HepG2 (cell line): ENCODE data around the gene ZBP1. TPM values are rescaled to one million over a fixed set of nuclear protein-coding genes. Genes with fewer than 3 reads are reported as not detected.

ENCODE experiments used
- ATAC-seq: fragments of 200-7000 bp; cut with Tn5 transposase; 3 replicates; pipeline ENCODE4 v1.9.1; 2020; ENCODE audit warnings: mild to moderate bottlenecking, moderate library complexity
- BruUV-seq: library from RNA; stranded (reverse); fragments of 400-500 nt; replicated peaks from 2 replicates; lab custom pipeline; 2021; lab: Mats Ljungman, UMichigan
- CTCF ChIA-PET: fragments of 300-600 bp; formaldehyde crosslinking; extraction: SDS; loops from one replicate; lab custom pipeline; 2021; ENCODE audit warnings: low total read pairs, inconsistent platforms, low intra/inter-chr PET ratio; lab: Yijun Ruan, JAX
- POLR2A ChIA-PET: fragments of 350-600 bp; sonication (Branson Sonifier 250); formaldehyde crosslinking; loops from one replicate; lab custom pipeline; 2020; ENCODE audit warnings: antibody characterized with exemption, inconsistent platforms; lab: Yijun Ruan, JAX
- DNase-seq: peaks from one replicate; pipeline ENCODE4 v3.0.0-alpha.2; 2015; ENCODE audit warnings: low spot score
- FAIRE-seq: peaks from 3 replicates; lab custom pipeline; 2011; peaks lifted over from hg19 to GRCh38; lab: Jason Lieb, UNC
- H2AFZ ChIP-seq: one replicate; pipeline ENCODE4 v1.6.1; 2011; ENCODE audit warnings: low read length, inconsistent platforms
- H3K27ac ChIP-seq: fragments of 300-600 bp; 3 replicates; pipeline ENCODE4 v1.8.0; 2011; ENCODE audit warnings: mixed run types, mild to moderate bottlenecking, mixed read lengths, low read length, inconsistent platforms; ENCODE audit not compliant: insufficient read depth; ENCODE audit errors: extremely low read length
- H3K27me3 ChIP-seq, 2 experiments: fragments of 200-600 bp in 1 of 2; 2 replicates in 1 of 2; 3 replicates in 1 of 2; pipeline versions ENCODE4 v1.6.0 to v1.8.0; 2011; ENCODE audit warnings: low read length in 2 of 2, mild to moderate bottlenecking in 2 of 2, moderate library complexity in 2 of 2, inconsistent platforms in 1 of 2; ENCODE audit not compliant: insufficient read depth in 2 of 2, control insufficient read depth in 1 of 2
- H3K36me3 ChIP-seq, 2 experiments: fragments of 200-600 bp in 1 of 2; replicated peaks in 1 of 2; 2 replicates in 1 of 2; 3 replicates in 1 of 2; pipeline versions ENCODE4 v1.5.1 to v1.8.0; 2011; ENCODE audit warnings: low read length in 2 of 2, inconsistent platforms in 1 of 2; ENCODE audit not compliant: insufficient read depth in 2 of 2, control insufficient read depth in 1 of 2
- H3K4me1 ChIP-seq: 2 replicates; pipeline ENCODE4 v1.5.1; 2012; ENCODE audit warnings: low read length, inconsistent platforms; ENCODE audit not compliant: insufficient read depth
- H3K4me2 ChIP-seq: 2 replicates; pipeline ENCODE4 v1.6.0; 2011; ENCODE audit warnings: low read depth, low read length, inconsistent platforms
- H3K4me3 ChIP-seq, 3 experiments: fragments of 200-600 bp in 1 of 3; sonication (generic), shearing (Covaris generic) in 1 of 3; replicated peaks in 1 of 3; 2 replicates each; pipeline ENCODE4 v1.5.1; 2011 to 2016; ENCODE audit warnings: low read length in 3 of 3, inconsistent platforms in 2 of 3, low read depth in 2 of 3, mild to moderate bottlenecking in 2 of 3, control low read depth in 1 of 3, mixed read lengths in 1 of 3; ENCODE audit not compliant: insufficient read depth in 1 of 3
- H3K79me2 ChIP-seq: one replicate; pipeline ENCODE4 v1.6.1; 2011; ENCODE audit warnings: low read length, inconsistent platforms; ENCODE audit not compliant: insufficient read depth
- H3K9ac ChIP-seq: 2 replicates; pipeline ENCODE4 v1.6.0; 2011; ENCODE audit warnings: mild to moderate bottlenecking, low read depth, low read length, inconsistent platforms; ENCODE audit not compliant: insufficient read depth
- H3K9me3 ChIP-seq: 2 replicates; pipeline ENCODE4 v1.5.1; 2012; ENCODE audit warnings: mild to moderate bottlenecking, low read length
- H4K20me1 ChIP-seq: 2 replicates; pipeline ENCODE4 v1.6.0; 2011; ENCODE audit warnings: inconsistent platforms, mild to moderate bottlenecking, low read length, moderate library complexity; ENCODE audit not compliant: insufficient read depth
- AGO2 ChIP-seq: fragments of 200-400 bp; formaldehyde crosslinking; optimal IDR thresholded peaks from 2 replicates; pipeline ENCODE3; 2017; ENCODE audit warnings: mild to moderate bottlenecking, low read depth, low read length, moderate library complexity
- KDM2A ChIP-seq: sonication (generic); formaldehyde crosslinking; IDR thresholded peaks from 2 replicates; pipeline ENCODE4 v1.4.0; 2020; ENCODE audit warnings: low read depth, missing genetic modification reagents, borderline replicate concordance
- MAZ ChIP-seq, 2 experiments: sonication (generic) in 1 of 2; formaldehyde crosslinking in 1 of 2; IDR thresholded peaks; 2 replicates each; pipeline versions ENCODE4 v1.5.0 to v1.6.1; 2012 to 2020; ENCODE audit warnings: low read depth in 2 of 2, mild to moderate bottlenecking in 2 of 2, borderline replicate concordance in 1 of 2, improper control_type of control experiment in 1 of 2, low read length in 1 of 2, missing genetic modification reagents in 1 of 2, moderate library complexity in 1 of 2
- PAWR ChIP-seq: sonication (generic); formaldehyde crosslinking; IDR thresholded peaks from 2 replicates; pipeline ENCODE4 v1.4.0; 2020; ENCODE audit warnings: missing genetic modification reagents, mild to moderate bottlenecking, borderline replicate concordance
- RFX3 ChIP-seq: IDR thresholded peaks from 2 replicates; pipeline ENCODE4 v1.6.1; 2016; ENCODE audit warnings: missing biosample characterization, missing genetic modification reagents
- TAF1 ChIP-seq: sonication (generic); formaldehyde crosslinking; IDR thresholded peaks from 2 replicates; pipeline ENCODE4 v1.4.0; 2020; ENCODE audit warnings: missing genetic modification reagents
- TMF1 ChIP-seq: sonication (generic); formaldehyde crosslinking; IDR thresholded peaks from 2 replicates; pipeline ENCODE4 v1.8.1; 2022; ENCODE audit warnings: low read depth, missing genetic modification reagents
- WIZ ChIP-seq: sonication (generic); formaldehyde crosslinking; IDR thresholded peaks from 2 replicates; pipeline ENCODE4 v1.5.1; 2020; ENCODE audit warnings: mild to moderate bottlenecking, missing genetic modification reagents
- ZBTB7B ChIP-seq: sonication (generic); formaldehyde crosslinking; IDR thresholded peaks from 2 replicates; pipeline ENCODE4 v1.4.0; 2020; ENCODE audit warnings: missing genetic modification reagents
- ZNF274 ChIP-seq: sonication (generic); formaldehyde crosslinking; IDR thresholded peaks from 2 replicates; pipeline ENCODE4 v1.5.1; 2020; ENCODE audit warnings: mild to moderate bottlenecking, missing genetic modification reagents
- ZNF34 ChIP-seq: sonication (generic); formaldehyde crosslinking; IDR thresholded peaks from 2 replicates; pipeline ENCODE4 v1.4.0; 2020; ENCODE audit warnings: mild to moderate bottlenecking, missing genetic modification reagents, borderline replicate concordance
- ZNF501 ChIP-seq: sonication (generic); formaldehyde crosslinking; IDR thresholded peaks from 2 replicates; pipeline ENCODE4 v1.5.1; 2020; ENCODE audit warnings: mild to moderate bottlenecking, moderate library complexity, missing genetic modification reagents
- WGBS: methylation state at CpG from one replicate; pipeline ENCODE4 v1.1.6; 2017; ENCODE audit warnings: low lambda C conversion rate; 5-methylcytosine and 5-hydroxymethylcytosine counted together
- in situ Hi-C: cut with HindIII; loops from 2 replicates; pipeline ENCODE4 v1.10.0; 2017; ENCODE audit warnings: low pct_unique_long_range_greater_than_20kb; ENCODE audit not compliant: extremely low pct_ligation_motif_present
- intact Hi-C: fragments of 100-400 bp; cut with micrococcal nuclease; formaldehyde crosslinking; loops from one replicate; pipeline ENCODE4 v1.10.0; 2022; ENCODE audit not compliant: unreplicated experiment
- polyA plus RNA-seq, 8 experiments: library from polyadenylated mRNA; depleted of rRNA in 3 of 8; stranded (reverse) in 7 of 8; unstranded in 1 of 8; fragments of >200 nt; fragmentation: Illumina TruSeq in 4 of 8; extraction: Trizol in 4 of 8; gene quantifications; 2 replicates each; pipeline versions ENCODE4 v1.2.1 to v1.2.3, GENCODE V29; 2011 to 2016; ENCODE audit warnings: low read depth in 4 of 8, missing spikeins in 1 of 8, mixed read lengths in 1 of 8; ENCODE audit not compliant: insufficient read depth in 1 of 8
- total RNA-seq, 5 experiments: library from RNA; depleted of rRNA; stranded (reverse); fragments of >200 nt; fragmentation: Illumina TruSeq; extraction: Trizol; gene quantifications; 2 replicates each; pipeline ENCODE4 v1.2.3, GENCODE V29; 2016; ENCODE audit warnings: low read depth in 1 of 5
- TF ChIP-seq, protein P1 (sequence below): sonication (generic); formaldehyde crosslinking; conservative IDR thresholded peaks from 2 replicates; pipeline ENCODE4 v1.8.1; 2023; ENCODE audit warnings: missing genetic modification reagents
- TF ChIP-seq, protein P2 (sequence below): IDR thresholded peaks from 2 replicates; pipeline ENCODE4 v1.6.1; 2016; ENCODE audit warnings: missing genetic modification reagents, missing compliant biosample characterization
- TF ChIP-seq, protein P3 (sequence below): sonication (generic); formaldehyde crosslinking; IDR thresholded peaks from 2 replicates; pipeline ENCODE4 v1.5.0; 2020; ENCODE audit warnings: missing genetic modification reagents
- TF ChIP-seq, protein P4 (sequence below): sonication (generic); formaldehyde crosslinking; IDR thresholded peaks from 2 replicates; pipeline ENCODE4 v1.5.0; 2020; ENCODE audit warnings: mild to moderate bottlenecking, missing genetic modification reagents
- TF ChIP-seq, protein P5 (sequence below): sonication (generic); formaldehyde crosslinking; IDR thresholded peaks from 2 replicates; pipeline ENCODE4 v1.5.1; 2020; ENCODE audit warnings: missing genetic modification reagents, mild to moderate bottlenecking, borderline replicate concordance

The ZBP1 gene
- total and polyA plus RNA-seq, 2 of the 13 experiments (the other 11 are each of a cell fraction or from before 2014, with no cell fraction given): not detected

DNA sequence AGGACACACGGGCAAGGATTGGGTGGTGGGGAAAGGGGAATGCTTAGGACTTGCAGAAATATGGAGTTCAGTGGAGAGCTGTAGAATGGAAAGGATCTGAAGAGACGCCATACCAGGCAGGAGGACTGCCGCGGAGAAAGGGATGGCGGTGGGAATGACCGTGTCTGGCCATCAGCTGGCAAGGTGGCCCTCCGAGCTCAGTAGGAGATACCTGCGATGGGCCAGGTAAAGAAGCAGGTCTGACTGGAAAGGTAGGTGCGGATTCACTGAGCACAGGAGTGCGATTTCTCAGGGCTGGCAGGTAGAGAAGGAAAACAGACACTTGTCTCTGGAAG is 33.3 kb downstream of the ZBP1 start (continued):
- TF ChIP-seq, protein P1, sequence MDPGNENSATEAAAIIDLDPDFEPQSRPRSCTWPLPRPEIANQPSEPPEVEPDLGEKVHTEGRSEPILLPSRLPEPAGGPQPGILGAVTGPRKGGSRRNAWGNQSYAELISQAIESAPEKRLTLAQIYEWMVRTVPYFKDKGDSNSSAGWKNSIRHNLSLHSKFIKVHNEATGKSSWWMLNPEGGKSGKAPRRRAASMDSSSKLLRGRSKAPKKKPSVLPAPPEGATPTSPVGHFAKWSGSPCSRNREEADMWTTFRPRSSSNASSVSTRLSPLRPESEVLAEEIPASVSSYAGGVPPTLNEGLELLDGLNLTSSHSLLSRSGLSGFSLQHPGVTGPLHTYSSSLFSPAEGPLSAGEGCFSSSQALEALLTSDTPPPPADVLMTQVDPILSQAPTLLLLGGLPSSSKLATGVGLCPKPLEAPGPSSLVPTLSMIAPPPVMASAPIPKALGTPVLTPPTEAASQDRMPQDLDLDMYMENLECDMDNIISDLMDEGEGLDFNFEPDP: 0 out of 2 replicates have a peak, but pooled peaks have one; percentile 96
- TF ChIP-seq TAF1: no peak

DNA sequence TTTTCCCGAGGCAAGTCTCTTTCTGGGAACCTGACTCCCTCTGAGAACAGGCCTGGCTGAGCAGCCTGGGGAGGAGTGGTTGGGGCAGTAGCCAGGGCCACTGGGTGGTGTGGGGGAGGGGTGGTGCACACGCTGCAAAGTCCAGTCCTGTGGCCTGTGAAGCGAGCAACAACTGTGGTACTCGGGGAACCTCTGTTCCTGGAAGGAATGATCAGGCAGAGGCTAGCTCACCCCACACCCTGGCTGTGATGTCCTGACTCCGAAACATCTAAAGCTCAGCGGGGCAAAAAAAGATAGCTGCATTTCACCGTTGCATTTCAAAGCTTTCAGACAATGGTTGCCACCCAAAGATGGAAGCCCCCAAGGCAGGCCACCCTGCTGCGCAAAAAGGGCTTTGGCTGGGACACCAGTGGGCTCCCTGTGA is 33.8 kb downstream of the ZBP1 start:
- peaks cover 100% of the 10 kb centered on the region for H3K4me1 ChIP-seq
- no TSS peak for BruUV-seq
- WGBS: 44% methylated on average over 7 of the region's 8 CpGs
- ChIA-PET POLR2A (interaction anchor here (1.1 to 2.8 kb wide), 9 partner anchors 8 to 194 kb away, joined by 3 to 57 read pairs (median 10); partner anchors contain the start of gene PCK1), CTCF (no interaction called here)
- no peaks in the 10 kb centered on the region for H4K20me1 ChIP-seq
- DNase-seq (peak; percentile 43), ATAC-seq (peak; percentile 57), FAIRE-seq (peak; percentile 65)
- H2AFZ ChIP-seq: no peak overlapping the region
- in situ Hi-C loops (loop anchor here (10.0 kb wide), 1 partner anchor 202 kb away; no protein-coding TSS in a partner anchor), intact Hi-C loops (no loop called here)
- H3K27me3 ChIP-seq: no peaks in the 10 kb centered on the region
- H3K27ac ChIP-seq: peak overlapping the region; percentile 65
- 0 out of 6 replicates have a peak overlapping the region, but pooled peaks of 1 of the 3 experiments have one; percentile 8 for H3K4me3 ChIP-seq
- peak overlapping the region; percentile 11 for H3K9ac ChIP-seq
- H3K36me3 ChIP-seq: no peaks in the 10 kb centered on the region
- peaks cover 8% of the 10 kb centered on the region for H3K9me3 ChIP-seq
- H3K4me2 ChIP-seq: peak overlapping the region; percentile 26
- no peaks in the 10 kb centered on the region for H3K79me2 ChIP-seq
- no peak for TF ChIP-seq ZBTB7B (CRISPR knock-in tag)
- no peak for TF ChIP-seq ZNF501 (CRISPR knock-in tag)
- TF ChIP-seq, protein P2, sequence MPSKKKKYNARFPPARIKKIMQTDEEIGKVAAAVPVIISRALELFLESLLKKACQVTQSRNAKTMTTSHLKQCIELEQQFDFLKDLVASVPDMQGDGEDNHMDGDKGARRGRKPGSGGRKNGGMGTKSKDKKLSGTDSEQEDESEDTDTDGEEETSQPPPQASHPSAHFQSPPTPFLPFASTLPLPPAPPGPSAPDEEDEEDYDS (CRISPR knock-in tag): no peak
- no peak for TF ChIP-seq KDM2A (CRISPR knock-in tag)
- peak; percentile 56; the same call in 1 of the 2 replicates for TF ChIP-seq TMF1 (CRISPR knock-in tag)
- TF ChIP-seq, protein P3, sequence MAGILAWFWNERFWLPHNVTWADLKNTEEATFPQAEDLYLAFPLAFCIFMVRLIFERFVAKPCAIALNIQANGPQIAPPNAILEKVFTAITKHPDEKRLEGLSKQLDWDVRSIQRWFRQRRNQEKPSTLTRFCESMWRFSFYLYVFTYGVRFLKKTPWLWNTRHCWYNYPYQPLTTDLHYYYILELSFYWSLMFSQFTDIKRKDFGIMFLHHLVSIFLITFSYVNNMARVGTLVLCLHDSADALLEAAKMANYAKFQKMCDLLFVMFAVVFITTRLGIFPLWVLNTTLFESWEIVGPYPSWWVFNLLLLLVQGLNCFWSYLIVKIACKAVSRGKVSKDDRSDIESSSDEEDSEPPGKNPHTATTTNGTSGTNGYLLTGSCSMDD (CRISPR knock-in tag): no peak
- no peak for TF ChIP-seq PAWR (CRISPR knock-in tag)
- TF ChIP-seq ZNF274 (CRISPR knock-in tag): no peak
- TF ChIP-seq, protein P4, sequence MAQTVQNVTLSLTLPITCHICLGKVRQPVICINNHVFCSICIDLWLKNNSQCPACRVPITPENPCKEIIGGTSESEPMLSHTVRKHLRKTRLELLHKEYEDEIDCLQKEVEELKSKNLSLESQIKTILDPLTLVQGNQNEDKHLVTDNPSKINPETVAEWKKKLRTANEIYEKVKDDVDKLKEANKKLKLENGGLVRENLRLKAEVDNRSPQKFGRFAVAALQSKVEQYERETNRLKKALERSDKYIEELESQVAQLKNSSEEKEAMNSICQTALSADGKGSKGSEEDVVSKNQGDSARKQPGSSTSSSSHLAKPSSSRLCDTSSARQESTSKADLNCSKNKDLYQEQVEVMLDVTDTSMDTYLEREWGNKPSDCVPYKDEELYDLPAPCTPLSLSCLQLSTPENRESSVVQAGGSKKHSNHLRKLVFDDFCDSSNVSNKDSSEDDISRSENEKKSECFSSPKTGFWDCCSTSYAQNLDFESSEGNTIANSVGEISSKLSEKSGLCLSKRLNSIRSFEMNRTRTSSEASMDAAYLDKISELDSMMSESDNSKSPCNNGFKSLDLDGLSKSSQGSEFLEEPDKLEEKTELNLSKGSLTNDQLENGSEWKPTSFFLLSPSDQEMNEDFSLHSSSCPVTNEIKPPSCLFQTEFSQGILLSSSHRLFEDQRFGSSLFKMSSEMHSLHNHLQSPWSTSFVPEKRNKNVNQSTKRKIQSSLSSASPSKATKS (CRISPR knock-in tag): no peak
- no peak for TF ChIP-seq AGO2
- no peak for TF ChIP-seq ZNF34 (CRISPR knock-in tag)
- TF ChIP-seq MAZ (IDR thresholded peaks at IDR 0.05; ENCODE audit: borderline replicate concordance, low read depth, low read length): peak; percentile 65; the same call in 1 of the 2 replicates
- no peak for TF ChIP-seq MAZ (CRISPR knock-in tag; IDR thresholded peaks at IDR 0.05; ENCODE audit: low read depth)
- no peak; the same call in 1 of the 2 replicates for TF ChIP-seq WIZ (CRISPR knock-in tag)
- TF ChIP-seq RFX3: no peak
- TF ChIP-seq, protein P5, sequence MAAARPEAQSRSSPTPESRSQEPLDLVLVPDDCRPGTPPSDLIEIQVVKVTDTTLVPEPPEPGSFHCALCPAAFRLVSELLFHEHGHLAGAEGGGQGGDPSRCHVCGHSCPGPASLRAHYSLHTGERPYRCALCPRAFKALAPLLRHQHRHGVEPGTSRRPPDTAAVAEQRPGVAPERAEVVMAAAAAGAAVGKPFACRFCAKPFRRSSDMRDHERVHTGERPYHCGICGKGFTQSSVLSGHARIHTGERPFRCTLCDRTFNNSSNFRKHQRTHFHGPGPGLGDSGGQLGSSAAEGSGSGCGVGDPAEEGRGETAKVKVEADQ (CRISPR knock-in tag): no peak
